SIG-M5 treated with dmso at 0.1 percent for 504 hours (cell line): ENCODE results near the gene HFE.
"Not testable (repeated sequence)": the region's sequence is repeated elsewhere in the genome, so short reads cannot be mapped to it uniquely, and the experiment has no call there.

Source experiments
- DNase-seq: peaks from one replicate; lab custom pipeline; 2025; ENCODE audit not compliant: unreplicated experiment; lab: John Stamatoyannopoulos, UW

The HFE gene

GRCh38 chr6:26105842-26106241, 18.6 kb downstream of the HFE start:
- no peak for DNase-seq

- DNase-seq, result no peak
Observed at GRCh38 chr6:26107935-26108334, 20.7 kb downstream of the HFE start.

GRCh38 chr6:26109772-26110171, 22.5 kb downstream of the HFE start:
- peak; percentile 28 for DNase-seq

- DNase-seq, result no peak
Observed at GRCh38 chr6:26113570-26113969, 26.3 kb downstream of the HFE start.

GRCh38 chr6:26115226-26115625, 28.0 kb downstream of the HFE start:
- DNase-seq, result no peak

- DNase-seq, result no peak
Observed at GRCh38 chr6:26116267-26116666, 29.0 kb downstream of the HFE start.

GRCh38 chr6:26118999-26119398, 31.8 kb downstream of the HFE start:
- DNase-seq, result no peak

GRCh38 chr6:26120115-26120514, 32.9 kb downstream of the HFE start:
- DNase-seq, result not testable (repeated sequence)

GRCh38 chr6:26120807-26121140, 33.5 kb downstream of the HFE start:
- no peak for DNase-seq

GRCh38 chr6:26121141-26122004, 34.1 kb downstream of the HFE start:
- no peak for DNase-seq

- no peak for DNase-seq
Observed at GRCh38 chr6:26122005-26122388, 34.8 kb downstream of the HFE start.

GRCh38 chr6:26122402-26122792, 35.2 kb downstream of the HFE start:
- DNase-seq, result peak; percentile 29

GRCh38 chr6:26122793-26123674, 35.8 kb downstream of the HFE start:
- DNase-seq, result peak; percentile 98

GRCh38 chr6:26123675-26123946, 36.4 kb downstream of the HFE start:
- no peak for DNase-seq

GRCh38 chr6:26123947-26124780, 36.9 kb downstream of the HFE start:
- peak; percentile 99 for DNase-seq

GRCh38 chr6:26124781-26125685, 37.8 kb downstream of the HFE start:
- DNase-seq, result peak; percentile 35

GRCh38 chr6:26126394-26127235, 39.4 kb downstream of the HFE start:
- DNase-seq, result no peak

- no peak for DNase-seq
Observed at GRCh38 chr6:26128013-26128771, 41.0 kb downstream of the HFE start.

- DNase-seq, result no peak
Observed at GRCh38 chr6:26129656-26130055, 42.4 kb downstream of the HFE start.
